ENCODE measurements around the gene SPINK7.
"Not testable (repeated sequence)": the region's sequence is repeated elsewhere in the genome, so short reads cannot be mapped to it uniquely, and the experiment has no call there.

Gene SPINK7

DNA sequence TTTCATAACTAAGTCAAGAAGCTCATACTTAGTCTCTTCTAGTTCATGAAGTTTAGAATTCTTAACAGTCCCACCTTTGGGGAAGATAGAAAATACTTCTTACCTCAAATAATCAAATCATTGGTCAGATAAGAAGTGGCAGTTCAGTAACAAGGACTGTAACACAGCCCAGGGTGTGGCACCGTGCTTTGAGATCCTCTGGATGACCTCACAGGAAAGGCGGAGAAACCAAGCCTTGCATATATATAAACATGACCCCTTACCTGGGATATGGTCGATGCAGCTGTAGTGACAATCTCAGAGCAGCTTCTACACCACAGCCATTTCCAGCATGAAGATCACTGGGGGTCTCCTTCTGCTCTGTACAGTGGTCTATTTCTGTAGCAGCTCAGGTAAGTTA is at the start of gene SPINK7:
Gene SPINK7, plus strand, starts transcription at position 271 of the 400 bp plus-strand sequence. Its CDS starts 61 bp downstream, at position 332.
- DNase-seq: no peak

DNA sequence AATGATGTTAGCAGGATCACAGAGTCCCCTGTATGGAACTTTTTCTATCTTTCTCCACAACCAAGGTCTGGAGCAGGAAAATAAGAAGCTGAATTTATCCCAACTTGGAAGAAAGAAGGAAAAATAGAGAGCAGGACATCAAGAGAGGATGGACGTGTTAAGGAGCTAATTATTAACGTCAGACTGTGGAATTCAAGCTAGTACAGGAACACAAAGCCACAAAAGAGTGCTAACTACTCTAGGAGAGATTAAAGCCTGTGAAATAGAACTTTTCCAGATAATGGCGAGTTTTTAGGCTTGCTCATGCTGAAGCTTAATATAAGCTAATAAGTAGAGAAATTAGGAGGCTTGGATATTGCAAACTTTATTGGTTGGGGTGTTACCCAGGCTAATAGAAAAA is 44.3 kb upstream of the SPINK7 start:
- no peak for DNase-seq

DNA sequence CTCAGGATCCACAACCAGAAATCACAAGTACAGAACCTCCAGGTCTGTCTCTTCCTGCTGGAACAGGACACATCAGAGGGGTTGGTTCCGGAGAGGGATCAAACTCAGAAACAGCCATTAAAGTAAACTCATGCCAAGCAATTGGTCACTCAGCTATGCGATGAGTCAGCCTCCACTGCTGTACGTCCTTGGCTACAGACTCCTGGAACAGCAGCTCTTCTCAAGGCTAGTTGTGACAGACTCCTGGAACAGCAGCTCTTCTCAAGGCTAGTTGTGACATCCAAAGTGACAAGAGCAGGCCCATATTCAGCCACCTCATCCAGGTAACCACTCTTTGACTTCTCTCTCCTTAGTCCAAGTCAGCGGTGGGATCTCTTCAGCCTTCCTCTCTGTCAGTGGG is 43.7 kb upstream of the SPINK7 start, which contains the start of gene SPINK13:
Gene SPINK13, plus strand, starts transcription at position 229 of the 400 bp plus-strand sequence. CDS start 1,279 bp downstream, outside the sequence.
- no peak for DNase-seq

DNA sequence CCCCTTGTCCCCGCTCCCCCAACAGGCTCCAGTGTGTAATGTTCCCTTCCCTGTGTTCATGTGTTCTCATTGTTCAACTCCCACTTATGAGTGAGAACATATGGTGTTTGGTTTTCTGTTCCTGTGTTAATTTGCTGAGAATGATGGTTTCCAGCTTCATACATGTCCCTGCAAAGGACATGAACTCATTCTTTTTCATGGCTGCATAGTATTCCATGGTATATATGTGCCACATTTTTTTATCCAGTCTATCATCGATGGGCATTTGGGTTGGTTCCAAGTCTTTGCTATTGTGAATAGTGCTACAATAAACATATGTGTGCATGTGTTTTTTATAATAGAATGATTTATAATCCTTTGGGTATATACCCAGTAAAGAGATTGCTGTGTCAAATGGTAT is 37.1 kb upstream of the SPINK7 start:
- not testable (repeated sequence) for DNase-seq

DNA sequence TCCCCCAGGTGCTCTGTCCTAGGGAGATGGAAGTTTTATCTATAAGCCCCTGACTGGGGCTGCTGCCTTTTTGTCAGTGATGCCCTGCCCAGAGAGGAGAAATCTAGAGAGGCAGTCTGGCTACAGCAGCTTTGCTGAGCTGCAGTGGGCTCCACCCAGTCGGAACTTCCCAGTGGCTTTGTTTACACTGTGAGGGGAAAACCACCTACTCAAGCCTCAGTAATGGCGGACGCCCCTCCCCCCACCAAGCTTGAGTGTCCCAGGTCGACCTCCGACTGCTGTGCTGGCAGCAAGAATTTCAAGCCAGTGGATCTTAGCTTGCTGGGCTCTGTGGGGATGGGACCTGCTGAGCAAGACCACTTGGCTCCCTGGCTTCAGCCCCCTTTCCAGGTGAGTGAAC is 31.3 kb upstream of the SPINK7 start:
- DNase-seq: not testable (repeated sequence)

DNA sequence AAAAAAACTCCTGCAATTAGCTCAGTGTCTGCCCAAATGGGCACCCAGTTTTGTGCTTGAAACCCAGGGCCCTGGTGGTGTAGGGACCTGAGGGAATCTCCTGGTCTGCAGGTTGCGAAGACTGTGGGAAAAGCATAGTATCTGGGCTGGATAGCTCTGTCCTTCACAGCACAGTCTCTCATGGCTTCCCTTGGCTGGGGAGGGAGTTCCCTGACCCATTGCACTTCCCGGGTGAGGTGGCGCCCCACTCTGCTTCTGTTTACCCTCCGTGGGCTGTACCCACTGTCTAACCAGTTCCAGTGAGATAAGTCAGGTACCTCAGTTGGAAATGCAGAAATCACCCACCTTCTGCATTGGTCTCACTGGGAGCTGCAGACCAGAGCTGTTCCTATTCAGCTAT is 30.9 kb upstream of the SPINK7 start:
- DNase-seq: not testable (repeated sequence)

DNA sequence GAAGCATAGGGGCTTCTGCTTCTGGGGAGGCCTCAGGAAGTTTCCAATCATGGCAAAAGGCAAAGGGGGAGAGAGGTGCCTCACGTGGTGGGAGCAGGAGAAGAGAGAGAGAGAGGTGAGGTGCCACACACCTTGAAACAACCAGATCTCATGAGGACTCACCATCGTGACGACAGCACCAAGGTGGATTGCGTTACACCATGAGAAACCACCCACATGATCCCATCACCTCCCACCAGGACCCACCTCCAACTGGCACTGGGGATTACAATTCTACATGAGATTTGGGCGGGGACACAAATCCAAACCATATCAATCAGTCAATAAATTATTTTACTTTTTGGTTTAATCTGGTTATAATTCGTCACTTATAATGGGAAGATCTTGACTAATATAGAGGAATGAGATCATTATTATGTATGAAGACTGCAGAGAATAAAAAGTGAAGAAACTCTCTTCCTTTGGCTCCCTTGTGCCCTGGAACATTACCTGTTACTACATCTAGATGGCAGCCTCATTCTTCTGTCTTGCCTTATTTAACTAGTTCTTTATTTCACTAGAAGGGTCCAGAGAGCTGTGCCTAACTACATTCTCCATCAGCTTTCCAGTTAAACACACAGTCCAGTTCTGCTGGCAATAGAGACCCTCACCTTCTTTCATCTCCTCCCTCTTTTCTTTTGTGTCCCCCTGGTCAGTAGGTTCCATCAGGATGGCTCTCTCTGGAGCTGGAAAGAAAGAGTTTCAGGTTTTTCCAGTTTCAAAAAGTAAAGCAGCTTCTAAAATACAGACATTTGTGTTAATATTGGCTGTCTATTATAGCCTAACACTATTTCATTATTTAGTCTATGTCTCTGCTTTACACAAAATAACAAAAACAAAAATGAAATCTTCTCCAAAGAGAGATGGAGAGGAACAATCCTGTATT is 21.7 kb upstream of the SPINK7 start:
- DNase-seq: no peak

DNA sequence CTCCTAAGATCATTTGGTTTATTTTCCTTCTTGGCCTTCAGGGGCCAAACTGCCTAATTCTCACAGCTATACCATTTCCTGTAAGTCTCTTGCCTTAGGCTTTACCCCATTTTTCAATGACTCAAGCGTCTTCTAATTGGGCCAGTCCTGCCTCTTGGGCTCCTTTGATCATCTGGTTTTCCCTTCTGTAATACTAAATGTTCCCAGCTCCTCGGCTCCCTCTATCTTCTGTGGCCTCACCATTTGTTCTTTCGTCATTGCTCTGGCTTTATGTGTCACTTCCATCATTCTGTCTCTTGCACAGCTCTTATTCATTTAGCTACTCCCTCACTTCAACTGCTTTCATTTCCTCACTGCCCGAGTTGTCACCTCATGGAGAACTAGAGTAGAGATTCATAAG is 14.5 kb upstream of the SPINK7 start:
- DNase-seq: no peak

DNA sequence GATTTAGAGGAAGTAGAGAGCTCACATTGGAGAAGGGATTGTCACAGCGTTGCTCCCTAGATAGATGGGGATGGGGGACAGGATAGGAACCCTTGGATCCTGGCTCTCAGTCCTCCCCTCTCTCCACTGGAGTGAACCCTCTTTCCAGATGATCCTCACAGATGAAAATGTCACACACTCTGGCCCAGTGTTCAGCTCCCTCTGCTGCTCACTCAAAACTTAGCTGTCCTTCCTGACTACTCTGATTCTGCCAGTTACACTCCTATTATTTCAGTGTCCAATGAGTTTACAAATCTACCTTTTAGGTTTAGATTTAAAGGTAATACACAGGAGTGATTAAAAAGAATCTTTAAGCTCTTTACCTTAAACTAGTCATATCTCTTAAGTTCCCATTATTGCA is 5.8 kb upstream of the SPINK7 start:
- DNase-seq: no peak

DNA sequence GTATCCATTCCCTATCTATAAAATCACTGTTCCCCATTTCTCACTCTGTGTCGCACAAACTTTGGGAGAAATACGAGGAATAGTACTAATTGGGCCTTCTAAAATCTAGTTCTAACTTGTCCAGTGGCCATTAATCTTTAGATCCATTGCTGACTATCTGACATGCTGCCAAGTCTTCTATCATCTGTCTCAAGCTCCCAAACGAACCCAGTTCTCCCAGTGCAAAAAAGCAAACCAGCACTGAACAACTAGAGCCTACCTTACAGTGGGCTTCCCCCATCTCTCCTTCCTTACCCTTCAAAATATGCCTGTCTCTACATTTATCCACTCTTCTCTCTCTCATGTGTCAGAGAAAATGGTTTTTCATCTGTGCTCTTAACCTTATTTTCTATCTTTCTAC is 3.2 kb upstream of the SPINK7 start:
- DNase-seq: no peak

DNA sequence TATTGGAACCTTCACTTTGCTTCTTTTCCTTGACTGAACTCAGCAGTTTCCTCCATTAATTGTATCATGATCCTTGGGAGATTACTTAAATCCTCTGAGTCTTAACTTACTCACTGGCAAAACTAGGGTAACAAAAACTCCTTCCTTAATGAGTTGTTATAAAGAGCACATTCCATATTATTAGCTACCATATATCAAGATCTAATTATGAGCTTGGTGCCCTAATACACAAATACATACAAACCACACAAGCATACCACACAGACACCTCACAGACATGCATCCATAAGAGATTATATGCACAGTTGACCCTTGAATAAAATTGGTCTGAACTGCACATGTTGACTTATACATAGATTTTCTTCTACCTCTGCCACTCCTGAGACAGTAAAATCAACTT is 2.5 kb upstream of the SPINK7 start:
- no peak for DNase-seq

DNA sequence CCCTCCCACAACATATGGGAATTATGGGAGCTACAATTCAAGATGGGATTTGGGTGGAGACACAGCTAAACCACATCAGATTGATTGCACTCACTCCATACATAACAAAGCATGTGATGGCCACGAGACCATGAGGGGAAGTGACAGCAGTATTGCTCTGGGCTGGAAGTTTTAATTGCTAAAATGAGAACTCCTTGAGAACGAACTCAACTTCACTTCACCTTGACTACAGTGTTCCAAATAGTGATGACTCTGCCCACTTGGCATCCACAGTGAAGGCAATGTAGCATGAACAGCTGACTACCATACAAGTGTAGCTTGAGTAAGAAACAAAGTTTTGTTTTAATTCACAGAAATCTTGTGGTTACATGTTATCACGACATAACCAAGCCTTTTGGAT is 739 bp upstream of the SPINK7 start:
- DNase-seq: no peak

DNA sequence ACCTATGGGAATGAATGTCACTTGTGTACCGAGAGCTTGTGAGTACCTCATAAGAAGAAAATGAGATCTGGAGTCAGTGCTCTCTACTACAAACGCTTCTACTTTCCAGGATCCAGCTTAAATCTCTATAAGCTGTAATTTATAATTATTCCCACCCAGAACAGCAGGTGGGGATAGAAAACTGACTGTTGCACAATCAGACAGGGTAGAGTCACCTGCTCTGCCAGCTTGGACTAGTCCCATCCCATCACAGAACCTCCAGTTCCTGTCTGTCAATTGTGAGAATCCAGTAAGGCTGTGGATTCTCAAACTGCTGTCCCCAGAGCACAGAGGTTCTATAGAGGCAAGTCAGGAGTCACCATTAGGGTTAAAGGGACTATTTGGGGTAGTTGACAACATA is 2.0 kb downstream of the SPINK7 start:
- DNase-seq: no peak

DNA sequence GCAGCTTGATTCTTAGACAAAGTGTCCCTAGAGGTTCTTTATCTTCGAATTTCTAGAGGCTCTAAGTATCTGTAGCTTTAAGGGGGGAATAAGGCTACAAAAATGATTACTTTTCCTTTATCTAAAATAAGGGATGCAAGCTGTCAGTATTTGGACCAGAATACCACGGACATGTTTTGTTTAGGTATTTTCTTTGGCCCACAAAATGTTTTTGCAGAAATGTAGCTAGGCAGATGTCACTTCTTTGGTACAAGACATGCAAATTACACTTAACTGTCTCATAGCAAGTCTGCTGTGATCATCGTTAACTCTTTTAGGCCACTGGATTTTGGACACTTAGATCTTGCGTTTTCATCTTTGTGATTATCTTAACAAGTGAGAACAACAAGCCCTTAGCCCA is 2.5 kb downstream of the SPINK7 start:
- no peak for DNase-seq

DNA sequence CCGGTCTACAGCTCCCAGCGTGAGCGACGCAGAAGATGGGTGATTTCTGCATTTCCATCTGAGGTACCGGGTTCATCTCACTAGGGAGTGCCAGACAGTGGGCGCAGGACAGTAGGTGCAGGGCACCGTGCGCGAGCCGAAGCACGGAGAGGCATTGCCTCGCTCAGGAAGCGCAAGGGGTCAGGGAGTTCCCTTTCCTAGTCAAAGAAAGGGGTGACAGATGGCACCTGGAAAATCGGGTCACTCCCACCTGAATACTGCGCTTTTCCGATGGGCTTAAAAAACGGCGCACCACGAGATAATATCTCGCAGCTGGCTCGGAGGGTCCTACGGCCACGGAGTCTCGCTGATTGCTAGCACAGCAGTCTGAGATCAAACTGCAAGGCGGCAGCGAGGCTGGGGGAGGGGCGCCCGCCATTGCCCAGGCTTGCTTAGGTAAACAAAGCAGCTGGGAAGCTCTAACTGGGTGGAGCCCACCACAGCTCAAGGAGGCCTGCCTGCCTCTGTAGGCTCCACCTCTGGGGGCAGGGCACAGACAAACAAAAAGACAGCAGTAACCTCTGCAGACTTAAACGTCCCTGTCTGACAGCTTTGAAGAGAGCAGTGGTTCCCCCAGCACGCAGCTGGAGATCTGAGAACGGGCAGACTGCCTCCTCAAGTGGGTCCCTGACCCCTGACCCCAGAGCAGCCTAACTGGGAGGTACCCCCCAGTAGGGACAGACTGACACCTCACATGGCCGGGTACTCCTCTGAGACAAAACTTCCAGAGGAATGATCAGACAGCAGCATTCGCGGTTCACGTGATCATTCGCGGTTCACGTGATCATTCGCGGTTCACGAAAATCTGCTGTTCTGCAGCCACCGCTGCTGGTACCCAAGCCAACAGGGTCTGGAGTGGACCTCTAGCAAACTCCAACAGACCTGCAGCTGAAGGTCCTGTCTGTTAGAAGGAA is 8.1 kb downstream of the SPINK7 start:
- DNase-seq: not testable (repeated sequence)

DNA sequence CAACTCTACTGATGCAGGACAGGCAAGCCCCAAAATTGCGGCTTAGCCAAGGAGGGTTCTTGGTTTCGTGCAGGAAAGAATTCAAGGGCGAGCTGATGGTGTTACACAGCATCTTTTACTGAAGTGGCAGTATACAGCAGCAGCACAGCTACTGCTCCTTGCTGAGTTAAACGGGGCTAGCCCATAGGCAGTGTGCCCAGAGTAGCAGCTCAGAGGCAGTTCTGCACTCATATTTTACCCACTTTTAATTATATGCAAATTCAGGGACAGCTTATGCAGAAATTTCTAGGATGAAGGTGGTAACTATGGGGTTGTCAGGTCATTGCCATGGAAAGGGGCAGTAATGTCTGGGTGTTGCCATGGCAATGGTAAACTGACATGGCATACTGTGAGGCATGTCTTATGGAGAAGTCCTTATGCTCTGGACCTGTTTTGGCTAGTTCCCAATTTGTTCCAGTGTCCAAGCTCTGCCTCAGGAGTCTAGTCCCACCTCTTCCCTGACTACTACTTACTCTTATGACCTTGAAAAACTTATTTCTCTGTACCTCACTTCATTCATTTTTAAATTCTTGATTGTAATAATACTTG is 21.1 kb downstream of the SPINK7 start:
- no peak for DNase-seq

DNA sequence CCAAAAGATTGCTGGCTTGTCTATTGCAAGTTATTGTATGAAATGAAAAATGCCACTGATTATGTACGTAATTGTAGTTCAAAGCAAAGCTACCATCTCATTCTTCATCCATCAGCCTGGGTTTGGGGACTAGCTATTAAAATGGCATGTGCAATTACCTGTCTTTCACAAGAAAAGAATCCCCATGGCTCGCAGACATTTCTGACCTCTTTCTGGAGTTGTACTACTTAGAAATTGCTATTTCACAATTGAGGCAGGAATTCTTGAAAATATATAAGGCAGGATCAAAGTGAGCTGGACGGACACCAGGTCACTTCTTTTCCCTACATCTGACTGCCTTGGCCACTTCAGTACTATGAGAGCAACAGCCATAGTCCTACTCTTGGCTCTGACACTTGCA is 23.0 kb downstream of the SPINK7 start, which contains the start of gene SPINK9:
Gene SPINK9, plus strand, starts transcription at position 301 of the 400 bp plus-strand sequence. Its CDS starts 55 bp downstream, at position 356.
- DNase-seq: no peak

DNA sequence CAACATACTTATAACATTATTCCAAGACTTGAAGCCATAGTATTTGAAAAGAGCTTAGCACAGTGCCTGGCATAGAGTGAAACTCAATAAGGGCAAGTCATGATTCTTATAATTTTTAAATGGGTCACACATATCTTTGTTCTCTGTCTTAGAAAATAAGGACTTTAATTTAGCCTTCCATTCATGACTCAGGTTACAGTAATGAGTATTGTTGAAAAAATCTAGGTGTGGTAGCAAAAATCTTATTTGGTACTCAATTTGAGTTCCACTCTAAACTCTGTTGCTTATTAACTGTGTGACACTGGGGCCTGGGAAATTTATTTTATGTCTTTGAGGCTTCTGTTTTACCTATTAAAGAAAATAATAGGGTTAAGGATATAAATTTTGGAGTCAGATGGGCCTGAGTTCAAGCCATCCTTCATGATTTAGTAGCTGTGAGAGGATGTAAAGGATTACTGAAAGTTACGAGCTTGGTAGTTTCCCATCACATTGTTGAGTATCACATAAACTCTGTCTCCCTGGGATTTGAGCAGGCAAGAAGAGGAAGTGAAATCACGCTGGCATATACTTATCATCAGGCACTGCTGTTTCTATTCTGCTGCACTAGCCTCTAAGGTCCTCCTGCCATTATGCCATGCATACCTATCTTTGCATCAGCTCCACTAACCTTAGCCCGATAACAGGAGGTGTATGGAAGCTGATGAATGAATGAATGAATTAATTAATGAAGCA is 24.6 kb downstream of the SPINK7 start:
- no peak for DNase-seq

DNA sequence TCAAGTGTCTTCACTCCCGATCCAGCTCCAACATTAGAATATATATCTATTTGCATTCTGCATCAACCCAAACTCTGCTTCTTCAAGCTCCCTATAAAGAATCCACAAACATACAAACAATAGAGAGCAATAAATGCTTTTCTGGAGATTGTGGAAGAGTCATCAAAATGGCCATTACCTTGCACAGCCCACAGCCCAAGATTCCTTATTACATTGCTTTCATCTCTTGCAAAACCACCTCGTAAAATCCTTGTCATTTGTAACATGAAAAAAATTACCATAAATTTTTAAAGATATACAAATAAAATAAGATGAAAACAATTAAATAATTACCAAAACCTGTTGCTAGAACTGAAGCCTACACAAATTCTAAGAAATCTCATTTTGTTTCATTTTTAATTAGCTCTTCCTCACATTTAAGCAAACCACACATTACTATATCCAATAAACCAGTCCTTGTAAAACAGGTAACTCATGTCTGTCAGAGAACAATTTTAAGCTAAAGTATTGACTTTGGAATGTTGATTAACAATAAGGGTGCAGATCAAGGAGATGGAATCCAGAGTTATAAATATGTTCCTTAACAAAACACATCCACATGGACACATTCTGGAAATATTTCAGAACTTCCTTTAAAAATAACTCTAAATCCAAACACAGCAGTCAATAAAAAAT is 30.3 kb downstream of the SPINK7 start:
- no peak for DNase-seq

DNA sequence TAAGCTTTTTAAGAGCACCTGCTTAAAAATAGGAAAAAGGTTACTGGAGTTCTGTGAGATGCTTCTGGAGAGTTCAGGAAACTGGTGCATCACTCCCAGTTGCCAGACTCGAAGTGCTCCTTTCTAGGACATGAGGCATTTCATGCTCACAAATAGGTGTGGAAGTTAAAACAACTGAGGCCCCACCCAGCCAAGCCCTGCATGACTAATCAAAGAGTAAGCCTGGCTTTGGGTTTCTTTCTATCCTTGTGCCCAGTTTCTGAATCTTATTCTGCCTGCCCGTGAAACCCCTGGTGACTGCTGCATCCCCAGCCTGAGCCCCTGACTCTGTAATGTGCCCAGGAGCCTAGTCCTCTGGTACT is 30.8 kb downstream of the SPINK7 start:
- no peak for DNase-seq

DNA sequence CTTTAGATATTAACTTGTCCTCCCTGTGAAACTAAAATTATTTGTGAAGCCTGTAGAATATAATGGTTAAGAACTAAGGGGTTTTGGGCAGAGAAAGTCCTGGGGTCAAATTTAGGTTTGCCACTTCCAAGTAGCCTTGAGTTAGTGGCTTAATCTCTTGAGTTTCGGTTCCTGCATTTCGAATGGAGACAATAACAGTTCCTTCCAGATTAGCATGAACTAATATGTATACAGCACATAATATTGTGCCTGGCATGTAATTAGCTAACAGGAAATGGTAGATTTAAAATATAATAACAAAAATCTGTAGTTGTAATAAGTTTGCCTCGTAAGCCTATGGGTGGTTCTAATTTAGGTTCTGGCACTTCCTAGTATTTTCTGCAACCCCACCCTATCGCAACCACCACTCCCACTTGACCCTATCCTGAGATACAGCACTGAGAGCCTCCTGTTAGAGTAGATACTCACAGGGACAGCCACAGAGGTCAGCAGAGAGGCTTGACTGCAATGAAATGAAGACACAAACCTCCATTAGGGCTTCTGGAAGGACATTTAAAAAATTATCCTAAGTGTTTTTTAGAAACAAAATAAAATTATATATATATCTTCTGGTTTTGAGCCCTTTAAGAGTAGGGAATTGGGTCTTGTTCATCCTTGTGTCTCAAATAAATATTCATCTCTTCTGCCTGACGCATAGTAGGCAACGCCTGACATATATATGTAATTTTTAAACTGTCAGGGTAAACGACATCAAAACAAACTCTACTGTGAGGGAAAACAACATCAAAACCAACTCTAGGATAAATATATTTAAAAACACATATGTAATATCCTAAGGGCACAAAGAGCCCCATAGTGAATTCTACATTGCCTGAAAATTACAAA is 31.6 kb downstream of the SPINK7 start:
- DNase-seq: no peak

Data from activated CD4-positive, alpha-beta T cell treated with anti-CD3 and anti-CD28 coated beads, Interleukin-2, amount 50 U/mL, for 16 hours (primary cell).